Limb (tissue), 2 donors: ENCODE results near the gene ENPP7.
A peak's percentile ranks its signal among the peaks of the same experiment; 100 is the strongest.

Source experiments
- DNase-seq, 2 donors: peaks; one replicate each; pipeline ENCODE4 v3.0.0-alpha.2; 2016; ENCODE audit errors: extremely low spot score in 2 of 2

ENPP7 gene

GRCh38 chr17:79776376-79777119 lies 45.8 kb downstream of the ENPP7 start:
- DNase-seq, result no peak

GRCh38 chr17:79777120-79777893 lies 46.6 kb downstream of the ENPP7 start:
- DNase-seq, result peak in 1 of 2 donors; percentile 63

GRCh38 chr17:79777894-79778503 lies 47.3 kb downstream of the ENPP7 start, which contains the start of gene CBX2:
Gene CBX2 (plus strand): TSS chr17:79778148. CDS start chr17:79778236, 88 bp downstream.
- DNase-seq, result peak; percentile 69 to 93

DNA sequence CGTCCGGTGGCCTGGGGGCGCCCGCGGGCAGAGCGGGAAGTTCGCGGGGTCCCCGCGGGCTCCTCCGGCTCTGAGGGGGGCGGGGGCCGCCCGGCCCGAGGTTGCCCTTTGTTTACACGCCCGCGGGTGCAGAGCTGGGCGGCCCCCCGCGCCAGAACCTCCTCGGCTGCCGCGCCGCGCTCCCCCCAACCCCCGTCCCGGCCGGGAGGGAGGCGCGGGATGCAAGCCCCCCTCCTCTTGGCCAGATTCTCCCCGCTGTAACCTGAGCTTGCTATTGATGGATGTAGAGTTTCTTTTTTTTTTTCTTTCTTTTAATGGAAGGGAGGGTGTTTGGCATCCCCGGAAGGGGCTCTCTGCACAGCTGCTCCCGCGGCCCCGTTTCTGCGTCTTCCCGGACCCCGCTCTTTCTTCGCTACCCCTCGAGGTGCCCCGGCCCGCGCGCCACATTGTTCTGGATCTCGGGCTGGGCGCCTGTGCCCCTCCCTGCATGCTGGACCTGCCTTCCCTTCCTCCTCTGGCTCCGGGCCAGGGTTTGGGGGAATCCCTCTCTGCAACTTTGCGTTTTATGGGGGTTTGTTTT lies 47.9 kb downstream of the ENPP7 start:
- DNase-seq, result peak in 1 of 2 donors; percentile 80

- DNase-seq, result no peak
Observed at GRCh38 chr17:79779084-79779529, 48.4 kb downstream of the ENPP7 start.

- no peak for DNase-seq
Observed at GRCh38 chr17:79779661-79780365, 49.1 kb downstream of the ENPP7 start.

DNA sequence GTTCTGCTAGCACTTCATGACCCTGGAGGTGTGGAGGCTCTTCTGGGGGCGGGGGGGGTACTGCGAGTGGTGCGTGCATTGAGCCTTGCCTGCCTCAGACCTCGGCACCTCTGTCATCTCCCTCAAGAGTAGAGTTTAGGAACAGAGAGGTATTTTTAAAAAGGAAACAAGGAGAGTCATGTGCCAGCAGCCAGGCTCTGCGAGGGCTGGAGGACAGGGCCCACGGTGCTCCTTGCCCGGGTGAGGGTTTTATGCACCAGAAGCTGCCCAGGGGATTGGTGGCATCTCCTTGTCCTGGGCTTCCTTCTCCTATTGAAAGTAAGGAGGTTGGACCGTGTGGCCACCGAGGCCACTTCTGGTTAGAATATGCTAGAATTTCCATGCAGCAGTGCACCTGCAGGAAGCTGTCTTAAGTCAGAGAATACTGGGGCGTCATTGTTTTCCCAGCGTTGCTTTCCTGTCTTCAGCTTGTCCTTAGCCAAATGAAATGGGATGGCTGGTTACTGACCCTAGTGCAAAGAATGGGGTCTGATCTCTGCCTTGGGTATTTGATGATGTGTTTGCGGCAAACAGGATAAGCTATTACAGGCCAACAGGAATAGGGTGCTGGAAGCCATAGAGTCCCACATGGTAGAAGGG lies 50.4 kb downstream of the ENPP7 start:
- DNase-seq, result no peak

DNA sequence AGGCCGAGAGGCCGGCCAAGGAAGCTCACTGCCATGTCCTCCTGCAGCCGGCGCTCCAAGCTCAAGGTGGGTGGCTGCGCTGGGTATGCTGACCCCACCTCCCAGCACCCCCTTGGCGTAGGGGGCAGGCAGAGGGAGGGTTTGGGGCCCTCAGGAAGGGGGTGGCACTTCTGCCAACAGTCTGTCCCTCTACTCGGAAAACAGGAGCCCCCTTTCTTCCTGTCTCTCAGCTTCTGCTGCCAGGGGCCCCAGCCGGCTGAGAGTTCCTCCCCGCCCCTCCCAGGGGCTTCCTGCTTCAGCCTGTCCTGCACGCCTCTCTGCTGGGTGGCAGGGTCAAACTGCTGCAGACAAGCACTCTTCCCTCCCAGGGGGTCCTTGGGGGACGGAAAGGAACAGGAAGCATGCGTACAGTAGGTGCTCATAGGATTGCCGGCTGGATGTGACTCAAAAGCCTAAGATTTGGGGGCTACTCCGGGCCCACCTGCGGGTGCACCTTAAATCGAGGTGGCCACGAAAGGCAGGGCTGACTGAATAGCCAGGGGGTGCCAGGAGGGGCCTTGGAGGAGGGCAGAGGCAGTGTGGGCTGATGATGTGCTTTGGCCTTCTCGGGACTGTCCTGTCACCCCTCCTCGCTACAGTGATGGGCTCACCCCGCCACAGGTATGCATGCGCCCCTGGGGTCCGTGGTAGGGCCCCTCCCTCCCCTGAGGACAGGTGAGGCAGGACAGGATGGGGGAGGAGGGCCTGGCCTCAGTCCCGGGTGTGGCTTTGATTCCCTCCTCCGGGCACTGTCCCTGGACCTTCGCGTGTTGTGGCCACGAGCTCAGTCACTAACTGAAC lies 51.2 kb downstream of the ENPP7 start:
- DNase-seq, result no peak

GRCh38 chr17:79783891-79784290 lies 53.1 kb downstream of the ENPP7 start:
- no peak for DNase-seq

- DNase-seq, result no peak
Observed at GRCh38 chr17:79784353-79785016, 53.7 kb downstream of the ENPP7 start.

GRCh38 chr17:79785017-79785899 lies 54.5 kb downstream of the ENPP7 start:
- no peak for DNase-seq

GRCh38 chr17:79785900-79786810 lies 55.4 kb downstream of the ENPP7 start:
- no peak for DNase-seq

- DNase-seq, result no peak
Observed at GRCh38 chr17:79786930-79787643, 56.3 kb downstream of the ENPP7 start.

GRCh38 chr17:79788455-79788854 lies 57.7 kb downstream of the ENPP7 start:
- no peak for DNase-seq

- DNase-seq, result peak in 1 of 2 donors; percentile 66
Observed at GRCh38 chr17:79788989-79789942, 58.5 kb downstream of the ENPP7 start.
